Endothelial cell of umbilical vein (primary cell): ENCODE results near the gene PPP1R3F. TPM values are rescaled to one million over a fixed set of nuclear protein-coding genes. Genes with fewer than 3 reads are reported as not detected.

Experiments
- BruUV-seq: library from RNA; stranded (reverse); fragments of 400-500 nt; replicated peaks from 2 replicates; lab custom pipeline; 2021; lab: Mats Ljungman, UMichigan
- CTCF ChIA-PET: fragments of 300-600, 350-600 bp; sonication (Branson Sonifier 250); formaldehyde crosslinking; loops from one replicate; lab custom pipeline; 2021; ENCODE audit warnings: antibody characterized with exemption, inconsistent platforms; lab: Charles Lee
- POLR2A ChIA-PET: fragments of 300-600, 350-600 bp; sonication (Branson Sonifier 250); formaldehyde crosslinking; loops from one replicate; lab custom pipeline; 2021; ENCODE audit warnings: antibody characterized with exemption, inconsistent platforms; lab: Charles Lee
- DNase-seq: peaks from one replicate; pipeline ENCODE4 v3.0.0-alpha.2; 2011; ENCODE audit warnings: low read depth, low spot score
- FAIRE-seq: peaks from 2 replicates; lab custom pipeline; 2011; peaks lifted over from hg19 to GRCh38; lab: Jason Lieb, UNC
- H2AFZ ChIP-seq: 2 replicates; pipeline ENCODE4 v1.6.0; 2012; ENCODE audit warnings: low read depth, low read length, control low read depth, inconsistent platforms
- H3K27ac ChIP-seq: 2 replicates; pipeline ENCODE4 v1.5.1; 2011; ENCODE audit warnings: low read depth, mild to moderate bottlenecking, control low read depth, low read length, moderate library complexity; ENCODE audit not compliant: insufficient read depth
- H3K27me3 ChIP-seq, 2 experiments: 2 replicates each; pipeline versions ENCODE4 v1.6.0 to v1.6.1; 2011; ENCODE audit warnings: low read length in 2 of 2, mixed read lengths in 1 of 2; ENCODE audit not compliant: control insufficient read depth in 2 of 2, insufficient read depth in 2 of 2
- H3K36me3 ChIP-seq, 2 experiments: 2 replicates in 1 of 2; 3 replicates in 1 of 2; pipeline ENCODE4 v1.5.1; 2011; ENCODE audit warnings: low read length in 2 of 2, mild to moderate bottlenecking in 1 of 2, moderate library complexity in 1 of 2; ENCODE audit not compliant: control insufficient read depth in 2 of 2, insufficient read depth in 2 of 2; ENCODE audit errors: extremely low read depth in 1 of 2
- H3K4me1 ChIP-seq: 3 replicates; pipeline ENCODE4 v1.5.1; 2011; ENCODE audit warnings: mild to moderate bottlenecking, low read length; ENCODE audit not compliant: control insufficient read depth, insufficient read depth; ENCODE audit errors: extremely low read depth
- H3K4me2 ChIP-seq: 2 replicates; pipeline ENCODE4 v1.6.1; 2011; ENCODE audit warnings: low read length, control low read depth, mixed read lengths; ENCODE audit not compliant: insufficient read depth
- H3K4me3 ChIP-seq, 3 experiments: fragments of 200-600 bp in 1 of 3; sonication (generic), shearing (Covaris generic) in 1 of 3; replicated peaks in 1 of 3; 2 replicates each; pipeline ENCODE4 v1.5.1; 2011 to 2016; ENCODE audit warnings: control low read depth in 3 of 3, low read length in 3 of 3, mild to moderate bottlenecking in 2 of 3, inconsistent platforms in 1 of 3, low read depth in 1 of 3, moderate library complexity in 1 of 3; ENCODE audit not compliant: insufficient read depth in 1 of 3
- H3K79me2 ChIP-seq: 2 replicates; pipeline ENCODE4 v1.6.0; 2012; ENCODE audit warnings: low read length, inconsistent platforms; ENCODE audit not compliant: control insufficient read depth, insufficient read depth
- H3K9ac ChIP-seq: replicated peaks from 2 replicates; pipeline ENCODE3; 2011; ENCODE audit warnings: low read length, control low read depth; ENCODE audit not compliant: insufficient read depth; ENCODE audit errors: extremely low read depth
- H3K9me1 ChIP-seq: replicated peaks from 3 replicates; pipeline ENCODE4 v1.6.0; 2011; ENCODE audit warnings: mild to moderate bottlenecking, low read length; ENCODE audit not compliant: control insufficient read depth, insufficient read depth; ENCODE audit errors: extremely low read depth
- H3K9me3 ChIP-seq: replicated peaks from 2 replicates; pipeline ENCODE4 v1.5.1; 2012; ENCODE audit warnings: low read length, inconsistent platforms; ENCODE audit not compliant: control insufficient read depth, insufficient read depth
- H4K20me1 ChIP-seq: replicated peaks from 2 replicates; pipeline ENCODE3; 2011; ENCODE audit warnings: mild to moderate bottlenecking, low read length; ENCODE audit not compliant: control insufficient read depth, insufficient read depth; ENCODE audit errors: extremely low read depth
- EZH2 ChIP-seq: IDR thresholded peaks from 2 replicates; pipeline ENCODE4 v1.6.1; 2012; ENCODE audit warnings: borderline replicate concordance, low read depth, mild to moderate bottlenecking, moderate library complexity, low read length, inconsistent platforms; ENCODE audit not compliant: severe bottlenecking
- FOS ChIP-seq: IDR thresholded peaks from 2 replicates; pipeline ENCODE4 v1.6.1; 2011; ENCODE audit warnings: mild to moderate bottlenecking, low read length, moderate library complexity, borderline replicate concordance; ENCODE audit not compliant: insufficient read depth
- GATA2 ChIP-seq: IDR thresholded peaks from 2 replicates; pipeline ENCODE4 v1.7.0; 2011; ENCODE audit warnings: low read depth, mild to moderate bottlenecking, moderate library complexity, mixed read lengths, low read length; ENCODE audit not compliant: insufficient read length, insufficient read depth
- JUN ChIP-seq: IDR thresholded peaks from 2 replicates; pipeline ENCODE4 v1.6.1; 2011; ENCODE audit warnings: borderline replicate concordance, low read depth; ENCODE audit not compliant: insufficient read length, insufficient read depth
- MYC ChIP-seq: IDR thresholded peaks from one replicate; pipeline ENCODE4 v1.6.1; 2011; ENCODE audit warnings: mild to moderate bottlenecking, low read depth, low read length
- POLR2A ChIP-seq: IDR thresholded peaks from 2 replicates; pipeline ENCODE4 v1.6.1; 2012; ENCODE audit warnings: low read depth, mild to moderate bottlenecking, control low read depth, low read length
- POLR2AphosphoS5 ChIP-seq: IDR thresholded peaks from 2 replicates; pipeline ENCODE4 v1.6.1; 2012; ENCODE audit warnings: low read depth, mild to moderate bottlenecking, control low read depth, low read length, moderate library complexity; ENCODE audit not compliant: insufficient read depth
- dilution Hi-C: fragments of 300-500 bp; cut with MboI; formaldehyde crosslinking; loops from one replicate; pipeline ENCODE4 v1.15.0; 2019; ENCODE audit warnings: low sequenced_read_pairs; ENCODE audit not compliant: extremely low pct_ligation_motif_present
- intact Hi-C: fragments of 100-400 bp; cut with micrococcal nuclease; formaldehyde crosslinking; loops from one replicate; pipeline ENCODE4 v1.10.0; 2022
- polyA plus RNA-seq, 4 experiments: library from polyadenylated mRNA; depleted of rRNA in 3 of 4; stranded (reverse) in 3 of 4; unstranded in 1 of 4; fragments of >200 nt; gene quantifications; 2 replicates each; pipeline versions ENCODE4 v1.2.1 to v1.2.3, GENCODE V29; 2011 to 2012; ENCODE audit warnings: missing spikeins in 1 of 4
- total RNA-seq: library from RNA; stranded (reverse); gene quantifications from 2 replicates; pipeline ENCODE4 v1.2.3, GENCODE V29; 2021
- TF ChIP-seq, protein P1 (sequence below): IDR thresholded peaks from 2 replicates; pipeline ENCODE4 v1.6.1; 2011; ENCODE audit not compliant: insufficient read depth, insufficient read length
- TF ChIP-seq, protein P2 (sequence below), 2 donors: IDR thresholded peaks; 1 replicate in 1 of 2; 2 replicates in 1 of 2; pipeline ENCODE4 v1.5.1; 2011; ENCODE audit warnings: low read length in 2 of 2, mild to moderate bottlenecking in 2 of 2, moderate library complexity in 2 of 2, control low read depth in 1 of 2, inconsistent platforms in 1 of 2, low read depth in 1 of 2; ENCODE audit not compliant: insufficient read depth in 1 of 2; ENCODE audit errors: extremely low read depth in 1 of 2

The PPP1R3F gene
- total and polyA plus RNA-seq, 2 donors (not counting 3 experiments of a cell fraction or from before 2014, with no cell fraction given): 1.5 to 2.5 TPM

DNA sequence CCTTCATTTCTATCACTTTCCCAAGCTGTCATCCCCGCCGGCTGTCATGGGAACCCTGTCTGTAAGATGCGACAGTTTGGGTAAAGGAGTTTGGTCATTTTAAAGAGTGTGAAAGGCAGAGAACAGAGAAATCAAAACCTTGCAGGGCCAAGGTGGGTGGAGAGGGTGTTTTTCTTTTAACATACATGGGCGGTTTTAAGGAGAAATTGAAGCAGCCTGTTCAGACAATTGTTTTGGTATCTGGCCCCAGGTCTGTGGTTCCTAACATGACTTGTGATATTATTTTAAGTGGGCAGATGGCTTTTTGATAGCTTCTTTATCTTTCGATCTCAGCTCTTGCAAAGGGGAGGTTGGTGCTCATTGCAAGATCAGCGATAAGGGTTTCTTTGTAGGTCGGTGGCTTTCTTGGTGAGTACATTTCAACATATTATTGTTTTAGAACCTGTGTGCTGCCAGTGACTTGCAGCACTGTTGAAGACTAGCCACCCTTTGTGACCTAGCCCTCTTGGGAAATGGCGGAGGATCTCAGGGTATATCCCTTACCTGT, 3.7 kb downstream of the PPP1R3F start:
- intact Hi-C loops: no loop called here
- dilution Hi-C loops: no loop called here
- TF ChIP-seq, protein P1, sequence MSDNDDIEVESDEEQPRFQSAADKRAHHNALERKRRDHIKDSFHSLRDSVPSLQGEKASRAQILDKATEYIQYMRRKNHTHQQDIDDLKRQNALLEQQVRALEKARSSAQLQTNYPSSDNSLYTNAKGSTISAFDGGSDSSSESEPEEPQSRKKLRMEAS: no peak
- no peak for TF ChIP-seq JUN
- no peak for TF ChIP-seq MYC
- TF ChIP-seq EZH2: no peak
- TF ChIP-seq, protein P2, sequence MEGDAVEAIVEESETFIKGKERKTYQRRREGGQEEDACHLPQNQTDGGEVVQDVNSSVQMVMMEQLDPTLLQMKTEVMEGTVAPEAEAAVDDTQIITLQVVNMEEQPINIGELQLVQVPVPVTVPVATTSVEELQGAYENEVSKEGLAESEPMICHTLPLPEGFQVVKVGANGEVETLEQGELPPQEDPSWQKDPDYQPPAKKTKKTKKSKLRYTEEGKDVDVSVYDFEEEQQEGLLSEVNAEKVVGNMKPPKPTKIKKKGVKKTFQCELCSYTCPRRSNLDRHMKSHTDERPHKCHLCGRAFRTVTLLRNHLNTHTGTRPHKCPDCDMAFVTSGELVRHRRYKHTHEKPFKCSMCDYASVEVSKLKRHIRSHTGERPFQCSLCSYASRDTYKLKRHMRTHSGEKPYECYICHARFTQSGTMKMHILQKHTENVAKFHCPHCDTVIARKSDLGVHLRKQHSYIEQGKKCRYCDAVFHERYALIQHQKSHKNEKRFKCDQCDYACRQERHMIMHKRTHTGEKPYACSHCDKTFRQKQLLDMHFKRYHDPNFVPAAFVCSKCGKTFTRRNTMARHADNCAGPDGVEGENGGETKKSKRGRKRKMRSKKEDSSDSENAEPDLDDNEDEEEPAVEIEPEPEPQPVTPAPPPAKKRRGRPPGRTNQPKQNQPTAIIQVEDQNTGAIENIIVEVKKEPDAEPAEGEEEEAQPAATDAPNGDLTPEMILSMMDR (IDR thresholded peaks at IDR 0.05; ENCODE audit: extremely low read depth in 1 of 2, insufficient read depth in 1 of 2, low read depth in 1 of 2, low read length in 2 of 2): no peak
- no peak for TF ChIP-seq POLR2A
- no peaks in the 10 kb centered on the region for H3K9me1 ChIP-seq
- ChIA-PET CTCF (no interaction called here), POLR2A (no interaction called here)
- no peaks in the 10 kb centered on the region for H3K9me3 ChIP-seq
- DNase-seq (no peak), FAIRE-seq (no peak)
- no peak overlapping the region for H3K4me2 ChIP-seq
- no peaks in the 10 kb centered on the region for H4K20me1 ChIP-seq
- no peaks in the 10 kb centered on the region for H3K36me3 ChIP-seq
- no peak overlapping the region for H3K9ac ChIP-seq
- no peak overlapping the region for H3K27ac ChIP-seq
- no peak overlapping the region for H3K4me3 ChIP-seq
- peaks cover 17% of the 10 kb centered on the region for H3K79me2 ChIP-seq
- BruUV-seq: no TSS peak
- H3K27me3 ChIP-seq: no peaks in the 10 kb centered on the region
- H3K4me1 ChIP-seq: no peaks in the 10 kb centered on the region
- H2AFZ ChIP-seq: no peak overlapping the region

DNA sequence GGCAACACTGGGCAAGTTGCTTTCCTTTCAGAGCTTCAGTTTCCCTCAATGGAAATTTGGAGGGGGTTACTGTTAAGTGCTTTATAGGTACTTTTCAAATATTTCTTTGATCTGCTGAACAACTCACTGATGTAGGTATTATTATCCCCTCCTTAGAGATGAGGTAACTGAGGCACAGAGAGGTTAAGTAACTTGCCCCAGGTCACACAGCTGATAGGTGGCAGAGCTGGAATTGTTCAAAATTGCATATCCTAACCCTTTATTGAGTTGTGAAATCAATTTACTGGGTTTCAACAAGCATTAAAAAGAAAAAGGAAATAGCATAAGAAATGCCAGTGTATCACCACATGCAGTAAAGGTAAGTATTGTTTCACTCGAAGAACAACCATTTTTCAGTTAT, 6.6 kb downstream of the PPP1R3F start:
- H3K4me2 ChIP-seq: no peak overlapping the region
- H3K4me3 ChIP-seq: no peak overlapping the region
- TF ChIP-seq, protein P2 (IDR thresholded peaks at IDR 0.05; ENCODE audit: extremely low read depth in 1 of 2, insufficient read depth in 1 of 2, low read depth in 1 of 2, low read length in 2 of 2): no peak
- no peak for TF ChIP-seq JUN
- no peak for TF ChIP-seq MYC
- TF ChIP-seq FOS: no peak
- no peak for TF ChIP-seq GATA2
- no peak for TF ChIP-seq POLR2A
- TF ChIP-seq POLR2AphosphoS5: no peak
- no peaks in the 10 kb centered on the region for H4K20me1 ChIP-seq
- no peak for FAIRE-seq
- dilution Hi-C loops (no loop called here), intact Hi-C loops (loop anchor here (5.0 kb wide), 1 partner anchor 561 kb away; no protein-coding TSS in a partner anchor)
- H2AFZ ChIP-seq: no peak overlapping the region
- H3K9me1 ChIP-seq: no peaks in the 10 kb centered on the region
- no peaks in the 10 kb centered on the region for H3K4me1 ChIP-seq
- peaks cover 8% of the 10 kb centered on the region for H3K79me2 ChIP-seq
- H3K9me3 ChIP-seq: no peaks in the 10 kb centered on the region
- H3K9ac ChIP-seq: no peak overlapping the region
- BruUV-seq: no TSS peak
- ChIA-PET POLR2A (no interaction called here), CTCF (no interaction called here)
- no peak for DNase-seq
- H3K27ac ChIP-seq: no peak overlapping the region
- no peaks in the 10 kb centered on the region for H3K36me3 ChIP-seq
- no peaks in the 10 kb centered on the region for H3K27me3 ChIP-seq
